AG10803 (cell line): ENCODE data around the gene FAM72C.
"Not testable (repeated sequence)": the region's sequence is repeated elsewhere in the genome, so short reads cannot be mapped to it uniquely, and the experiment has no call there.

Source experiments
- DNase-seq: peaks from one replicate; pipeline ENCODE4 v3.0.0; 2010; ENCODE audit warnings: low read depth
- H3K4me3 ChIP-seq: 2 replicates; pipeline ENCODE4 v1.5.1; 2011; ENCODE audit warnings: mild to moderate bottlenecking, low read length, control low read depth

The FAM72C gene

GRCh38 chr1:143971924-143972700 is at the start of gene FAM72C:
FAM72C (minus strand) TSS chr1:143971986; CDS start chr1:143971141, 845 bp downstream.
- not testable (repeated sequence) for DNase-seq

DNA sequence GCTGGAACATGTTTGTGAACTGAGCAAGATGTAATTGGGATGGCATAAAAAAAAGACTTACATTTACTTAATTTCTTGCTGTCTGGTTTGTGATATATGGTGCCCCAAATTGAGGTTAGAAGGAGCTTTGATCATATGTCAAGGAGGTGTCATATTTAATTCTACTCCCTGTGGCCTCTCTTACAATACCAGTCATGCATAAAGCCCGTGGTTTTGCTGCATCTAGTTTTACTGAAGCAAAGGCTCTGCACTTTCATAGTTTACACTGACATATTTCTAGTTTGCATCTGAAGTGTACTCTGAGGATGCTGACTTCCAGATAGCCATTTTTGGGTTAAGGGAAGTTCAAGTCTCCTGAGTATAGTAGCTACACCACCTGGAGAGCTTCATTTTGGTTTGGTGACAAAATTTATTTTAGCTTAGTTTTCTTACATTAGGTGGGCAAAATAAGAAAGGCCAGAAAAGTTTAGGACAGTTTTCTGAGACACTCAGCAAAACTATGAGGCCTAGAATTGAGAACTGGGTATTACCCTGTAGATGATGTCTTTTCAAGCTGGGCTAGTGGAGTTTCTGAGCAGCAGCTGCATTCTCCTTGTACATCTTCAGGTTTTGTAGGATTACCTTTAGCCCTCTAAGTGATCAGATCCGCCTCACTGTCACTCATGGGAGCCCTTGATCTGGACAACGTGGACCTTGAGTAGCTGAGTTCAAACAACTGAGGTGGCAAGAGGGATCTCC is 48.4 kb upstream of the FAM72C start:
- not testable (repeated sequence) for DNase-seq, H3K4me3 ChIP-seq

More at GRCh38 chr1:143971924-143972700, at the start of gene FAM72C:
- not testable (repeated sequence) for H3K4me3 ChIP-seq

DNA sequence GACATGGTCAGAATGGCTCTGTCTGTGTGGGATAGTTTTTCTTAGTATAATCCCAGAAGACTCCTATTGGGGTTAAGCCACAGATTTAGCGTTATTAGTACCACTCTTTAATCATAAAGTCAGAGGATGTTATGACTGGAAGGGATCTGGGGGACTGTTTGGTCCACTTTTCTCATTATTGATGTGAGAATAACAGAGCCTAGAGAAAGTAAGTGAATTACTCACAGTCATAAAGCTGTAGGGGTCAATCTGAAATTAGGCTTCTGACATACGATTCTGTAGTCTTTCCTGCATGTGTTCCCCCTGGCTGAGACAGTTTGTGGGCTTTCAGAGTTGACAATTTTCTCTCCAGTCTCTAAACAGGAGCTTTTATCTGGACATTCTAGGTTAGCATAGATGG is 47.3 kb upstream of the FAM72C start:
- not testable (repeated sequence) for H3K4me3 ChIP-seq, DNase-seq

GRCh38 chr1:144015180-144015966 is 43.6 kb upstream of the FAM72C start:
- H3K4me3 ChIP-seq, DNase-seq: not testable (repeated sequence)

DNA sequence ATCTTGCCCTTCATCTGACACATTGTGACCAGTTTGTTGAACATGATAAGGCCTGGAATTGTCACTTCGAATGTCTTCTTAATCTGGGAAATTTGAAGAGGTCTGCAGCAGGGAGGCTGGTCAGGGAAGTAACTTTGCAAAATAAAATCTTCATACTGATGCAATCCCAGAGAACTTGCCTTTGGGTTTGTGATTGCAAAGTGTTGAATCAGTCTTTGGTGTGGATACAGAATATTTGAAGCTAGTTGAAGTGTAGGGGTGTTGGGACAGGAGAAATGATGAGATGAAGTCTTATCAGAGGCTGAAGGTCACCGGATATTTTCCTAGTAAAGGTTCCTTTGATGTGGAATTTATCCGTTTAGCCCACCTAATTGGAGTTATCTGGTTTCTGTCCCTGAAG is 42.7 kb upstream of the FAM72C start:
- DNase-seq, H3K4me3 ChIP-seq: not testable (repeated sequence)

- H3K4me3 ChIP-seq, DNase-seq: not testable (repeated sequence)
These were observed 42.3 kb upstream of the FAM72C start for GRCh38 chr1:144014121-144014520.

DNA sequence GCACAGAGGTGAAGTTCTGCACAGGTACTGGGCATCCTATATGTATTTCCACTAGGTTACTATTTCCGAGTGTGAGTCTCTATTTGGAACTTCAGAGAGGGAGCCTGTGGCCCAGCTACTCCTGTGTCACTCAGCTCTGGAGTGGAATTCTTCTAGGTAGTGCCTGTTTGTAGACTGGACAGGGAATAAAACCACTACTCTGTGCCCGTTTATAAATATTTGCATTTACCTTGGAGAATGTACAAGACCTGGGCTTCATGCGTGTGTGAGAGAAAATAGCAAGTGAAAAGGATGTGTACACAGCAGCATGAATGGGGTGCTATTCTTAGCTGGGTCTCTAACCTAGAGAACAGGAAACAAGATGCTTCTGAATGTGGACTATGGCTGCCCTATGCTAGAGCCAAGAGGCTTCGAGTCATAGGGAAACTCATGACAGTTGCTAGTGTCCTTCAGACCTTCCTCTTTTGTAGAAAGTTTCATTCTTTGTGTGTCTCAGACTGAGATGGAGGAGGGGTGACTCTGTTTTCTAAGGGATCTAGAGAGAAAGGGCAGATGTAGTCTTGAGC is 40.5 kb upstream of the FAM72C start:
- not testable (repeated sequence) for DNase-seq, H3K4me3 ChIP-seq

GRCh38 chr1:144009410-144009809 is 37.6 kb upstream of the FAM72C start:
- not testable (repeated sequence) for H3K4me3 ChIP-seq, DNase-seq

- H3K4me3 ChIP-seq, DNase-seq: not testable (repeated sequence)
These were observed 32.5 kb upstream of the FAM72C start for GRCh38 chr1:144004259-144004658.

GRCh38 chr1:144003306-144004029 is 31.7 kb upstream of the FAM72C start:
- not testable (repeated sequence) for DNase-seq, H3K4me3 ChIP-seq

- not testable (repeated sequence) for DNase-seq
These were observed 30.5 kb upstream of the FAM72C start for GRCh38 chr1:144002141-144002881.

GRCh38 chr1:144001077-144001476 is 29.3 kb upstream of the FAM72C start:
- DNase-seq, H3K4me3 ChIP-seq: not testable (repeated sequence)

More at GRCh38 chr1:144002141-144002881, 30.5 kb upstream of the FAM72C start:
- H3K4me3 ChIP-seq, result not testable (repeated sequence)

DNA sequence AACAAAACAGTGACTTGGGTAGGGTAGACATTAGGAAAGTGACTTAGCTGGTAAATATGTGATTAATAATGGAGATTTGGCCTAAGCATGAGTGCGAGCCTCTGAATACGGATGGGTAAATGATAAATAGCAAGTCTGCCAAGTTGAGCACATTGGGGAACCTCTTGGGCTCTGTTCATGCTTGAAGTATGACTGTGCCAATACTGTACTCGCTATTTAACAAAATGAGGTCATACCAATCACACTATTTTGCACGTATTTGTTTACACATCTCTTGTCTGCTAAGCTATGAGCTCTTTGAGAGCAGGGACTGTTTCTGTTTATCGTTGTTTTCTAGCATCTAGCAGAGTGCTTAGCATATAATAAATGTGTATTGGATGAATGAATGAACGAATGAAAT is 24.2 kb upstream of the FAM72C start:
- H3K4me3 ChIP-seq, DNase-seq: not testable (repeated sequence)

- not testable (repeated sequence) for H3K4me3 ChIP-seq, DNase-seq
These were observed 21.6 kb upstream of the FAM72C start for GRCh38 chr1:143993301-143993907.

- not testable (repeated sequence) for H3K4me3 ChIP-seq, DNase-seq
These were observed 18.9 kb upstream of the FAM72C start for GRCh38 chr1:143990699-143991098.

DNA sequence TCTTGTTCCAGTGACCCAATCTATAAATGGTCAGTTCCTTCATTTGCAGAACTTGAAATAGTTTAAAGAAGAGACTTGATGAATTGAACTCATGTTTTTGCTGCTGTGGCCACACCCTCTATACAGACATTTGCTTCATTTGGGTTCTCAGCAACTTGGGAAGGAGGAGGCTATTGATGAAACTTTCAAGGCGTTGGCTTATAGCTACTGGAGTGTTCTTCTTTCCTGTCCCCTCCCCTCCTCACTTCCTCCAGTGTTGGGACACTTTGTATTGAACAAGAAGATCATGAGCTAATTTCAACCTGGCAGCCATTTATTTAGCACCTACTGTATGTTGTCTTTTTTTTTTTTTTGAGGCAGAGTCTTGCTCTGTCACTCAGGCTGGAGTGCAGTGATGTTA is 17.9 kb upstream of the FAM72C start:
- DNase-seq, H3K4me3 ChIP-seq: not testable (repeated sequence)

GRCh38 chr1:143989427-143989712 is 17.6 kb upstream of the FAM72C start:
- DNase-seq, H3K4me3 ChIP-seq: not testable (repeated sequence)
